Coronary artery (tissue), 2 donors: ENCODE measurements around the gene ARRDC3.

Source experiments
- DNase-seq: peaks from one replicate; pipeline ENCODE4 v3.0.0-alpha.2; 2017; ENCODE audit warnings: low spot score
- H3K27ac ChIP-seq, 2 donors: fragments of 200-600 bp; sonication (generic); one replicate each; pipeline ENCODE4 v1.5.1; 2016 to 2019
- H3K4me3 ChIP-seq: fragments of 200-600 bp; sonication (generic); 2 replicates; pipeline ENCODE4 v1.5.1; 2016; ENCODE audit warnings: mild to moderate bottlenecking, moderate library complexity
- TF ChIP-seq, protein P1 (sequence below): fragments of 200-600 bp; sonication (generic); IDR thresholded peaks from one replicate; pipeline ENCODE4 v1.5.1; 2019; ENCODE audit warnings: antibody characterized with exemption

ARRDC3 gene

DNA sequence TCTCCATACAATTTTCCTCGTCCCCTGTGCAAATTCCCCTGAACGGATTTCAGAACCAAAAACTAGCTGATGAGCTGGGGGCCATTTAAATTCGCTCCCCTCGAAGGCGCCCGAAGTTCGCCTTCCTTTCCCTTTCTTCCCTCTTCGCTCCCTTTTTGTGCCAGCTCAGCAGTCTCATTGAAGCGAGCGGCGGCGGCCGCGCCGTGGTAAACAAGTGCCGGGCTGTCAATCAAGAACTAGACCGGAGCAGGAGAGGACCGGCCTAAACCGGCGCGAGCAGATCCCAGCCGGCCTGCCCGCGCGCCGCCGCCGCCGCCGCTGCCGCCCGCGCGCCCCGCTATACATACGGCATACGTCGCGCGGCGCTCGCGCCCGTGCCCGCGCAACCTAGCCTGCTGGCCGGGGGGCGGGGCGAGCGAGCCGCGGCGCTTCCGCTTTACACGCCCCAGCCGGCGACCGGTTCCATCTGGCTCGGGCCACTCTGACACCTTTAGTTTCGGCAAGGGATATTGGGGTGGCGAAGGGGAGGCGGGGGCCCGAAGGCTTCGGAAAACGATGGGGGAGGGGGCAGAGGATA is 3.1 kb downstream of the ARRDC3 start:
- peak overlapping the region; percentile 97 for H3K27ac ChIP-seq
- peak; percentile 93 for DNase-seq
- TF ChIP-seq, protein P1, sequence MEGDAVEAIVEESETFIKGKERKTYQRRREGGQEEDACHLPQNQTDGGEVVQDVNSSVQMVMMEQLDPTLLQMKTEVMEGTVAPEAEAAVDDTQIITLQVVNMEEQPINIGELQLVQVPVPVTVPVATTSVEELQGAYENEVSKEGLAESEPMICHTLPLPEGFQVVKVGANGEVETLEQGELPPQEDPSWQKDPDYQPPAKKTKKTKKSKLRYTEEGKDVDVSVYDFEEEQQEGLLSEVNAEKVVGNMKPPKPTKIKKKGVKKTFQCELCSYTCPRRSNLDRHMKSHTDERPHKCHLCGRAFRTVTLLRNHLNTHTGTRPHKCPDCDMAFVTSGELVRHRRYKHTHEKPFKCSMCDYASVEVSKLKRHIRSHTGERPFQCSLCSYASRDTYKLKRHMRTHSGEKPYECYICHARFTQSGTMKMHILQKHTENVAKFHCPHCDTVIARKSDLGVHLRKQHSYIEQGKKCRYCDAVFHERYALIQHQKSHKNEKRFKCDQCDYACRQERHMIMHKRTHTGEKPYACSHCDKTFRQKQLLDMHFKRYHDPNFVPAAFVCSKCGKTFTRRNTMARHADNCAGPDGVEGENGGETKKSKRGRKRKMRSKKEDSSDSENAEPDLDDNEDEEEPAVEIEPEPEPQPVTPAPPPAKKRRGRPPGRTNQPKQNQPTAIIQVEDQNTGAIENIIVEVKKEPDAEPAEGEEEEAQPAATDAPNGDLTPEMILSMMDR: no peak
- peak overlapping the region; percentile 83 for H3K4me3 ChIP-seq

DNA sequence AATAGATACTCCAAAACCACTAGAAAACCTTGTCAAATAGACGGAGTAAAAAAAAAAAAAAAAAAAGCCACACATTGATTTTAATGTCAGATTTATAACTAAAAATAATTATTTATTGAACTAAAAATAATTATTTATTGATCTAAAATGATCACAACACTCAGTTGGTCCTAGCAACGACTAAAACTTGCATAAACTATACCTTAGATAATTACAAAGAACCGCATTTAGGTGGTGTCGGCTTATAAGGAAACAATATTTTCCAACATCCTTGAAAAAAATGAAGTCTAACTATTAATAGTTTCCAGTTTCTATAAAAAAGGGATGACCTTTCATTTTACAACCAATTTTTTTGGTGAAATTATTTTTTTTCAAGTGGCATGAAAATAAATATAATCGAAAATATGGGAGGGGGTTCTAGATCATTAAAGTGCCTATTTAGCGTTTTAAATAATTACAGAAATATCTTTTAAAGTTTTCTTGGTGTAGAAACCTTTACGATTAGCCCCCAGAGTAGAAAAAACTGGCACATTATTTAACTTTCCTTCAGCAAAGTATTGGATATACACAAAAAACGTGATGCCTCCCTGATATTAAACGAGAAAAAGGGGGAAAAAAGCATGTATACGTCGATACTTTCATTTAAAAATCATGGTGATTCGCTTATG is 3.7 kb downstream of the ARRDC3 start:
- peak overlapping the region; percentile 83 for H3K4me3 ChIP-seq
- TF ChIP-seq, protein P1: no peak
- no peak for DNase-seq
- peak overlapping the region; percentile 97 for H3K27ac ChIP-seq

DNA sequence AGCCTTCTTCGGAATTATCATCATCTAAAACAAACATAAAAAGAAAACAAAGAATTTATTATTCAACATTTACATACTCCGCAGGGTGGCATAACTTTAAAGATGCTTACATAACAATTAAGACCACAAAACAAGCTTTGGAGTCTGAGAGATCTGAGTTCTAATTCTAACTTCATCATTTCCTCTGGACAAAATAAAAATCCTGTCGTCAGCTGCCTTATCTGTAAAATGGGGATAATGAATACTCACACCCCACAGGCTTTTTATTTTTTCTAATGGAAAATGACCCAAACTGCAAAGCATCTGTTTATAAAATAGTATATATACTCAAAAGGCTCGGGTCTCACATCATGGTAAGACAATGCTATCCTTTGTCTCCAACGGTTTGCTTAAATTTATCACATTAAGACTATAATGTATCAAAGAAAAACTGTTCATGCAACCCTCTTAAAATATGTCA is 4.3 kb downstream of the ARRDC3 start:
- TF ChIP-seq, protein P1: no peak
- Histone ChIP-seq H3K27ac (peak overlapping the region; percentile 33 to 97), H3K4me3 (peak overlapping the region; percentile 83)
- no peak for DNase-seq

DNA sequence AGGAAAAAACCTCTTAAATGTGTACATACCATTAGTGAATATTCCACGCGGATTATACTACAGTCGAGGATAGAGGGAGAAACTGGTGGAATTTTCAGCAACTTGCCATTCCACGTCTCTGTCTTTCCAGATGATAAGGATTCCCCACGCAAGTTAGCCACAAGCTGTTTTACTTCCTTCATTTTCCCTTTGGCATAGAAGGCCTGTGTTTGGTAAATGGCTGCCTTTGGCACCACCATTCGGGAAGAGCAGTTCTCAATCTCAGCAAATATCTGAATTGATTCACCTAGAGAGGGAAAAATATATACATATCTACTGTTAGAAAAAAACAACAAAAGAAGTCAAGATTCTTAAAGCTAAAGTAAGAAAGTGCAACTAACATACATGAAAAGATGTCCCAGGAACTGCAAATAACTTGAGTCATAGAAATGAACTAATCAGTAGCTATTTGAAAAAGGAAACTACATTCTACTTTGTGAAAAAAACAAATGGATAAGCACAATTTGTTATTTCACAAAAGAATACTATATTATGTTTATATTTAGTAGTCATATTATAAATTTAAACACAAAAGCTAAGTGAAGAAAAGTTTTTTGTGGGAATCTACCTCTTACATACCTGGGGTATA is 8.1 kb downstream of the ARRDC3 start:
- no peak overlapping the region for H3K4me3 ChIP-seq
- TF ChIP-seq, protein P1: no peak
- no peak for DNase-seq
- H3K27ac ChIP-seq: peak overlapping the region; percentile 24 to 54

DNA sequence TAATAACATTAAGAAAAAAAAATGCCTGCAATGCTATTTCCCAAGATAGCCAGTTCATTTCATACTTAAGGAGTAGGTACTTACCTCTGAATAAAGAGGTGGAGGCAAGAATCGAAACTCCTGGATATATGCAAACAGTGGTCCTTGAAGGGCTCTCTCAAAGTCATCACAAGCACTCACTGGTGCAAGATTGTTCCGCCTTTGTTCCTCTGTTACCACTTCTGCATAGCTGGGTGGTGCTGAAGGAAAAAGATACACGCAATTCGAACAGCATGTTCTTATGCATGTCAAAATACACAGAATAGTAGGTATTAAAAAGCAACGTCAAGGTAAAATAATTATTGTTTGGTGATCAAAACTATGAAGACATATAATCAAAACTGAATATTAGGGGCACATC is 9.5 kb downstream of the ARRDC3 start:
- H3K27ac ChIP-seq: peak overlapping the region in 1 of 2 donors; percentile 15
- H3K4me3 ChIP-seq: no peak overlapping the region
- TF ChIP-seq, protein P1: no peak
- no peak for DNase-seq

DNA sequence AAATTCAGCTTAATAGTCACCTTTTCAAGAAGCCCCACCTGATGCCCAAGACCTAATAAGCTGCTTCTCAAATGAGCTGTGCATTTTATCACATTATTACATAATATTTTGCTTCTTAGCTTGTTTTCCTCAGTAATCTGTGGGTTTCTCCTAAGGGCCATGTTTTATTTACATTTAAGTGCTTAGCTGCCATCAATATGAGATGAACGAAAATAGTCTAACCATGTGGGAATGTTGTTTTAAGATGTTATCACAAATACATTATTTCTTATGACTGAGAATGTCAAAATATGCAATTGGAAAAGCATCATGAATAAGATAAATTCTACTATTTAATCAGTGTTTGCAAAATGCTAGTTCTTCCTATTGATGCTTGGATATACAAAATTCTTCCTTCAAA is 10.1 kb downstream of the ARRDC3 start:
- DNase-seq: no peak
- Histone ChIP-seq H3K27ac (peak overlapping the region; percentile 3 to 47), H3K4me3 (no peak overlapping the region)
- TF ChIP-seq, protein P1: no peak
